Smooth muscle cell (in vitro differentiated cells): ENCODE measurements around the gene PTPA. TPM values are rescaled to one million over a fixed set of nuclear protein-coding genes. Genes with fewer than 3 reads are reported as not detected.

Experiments
- DNase-seq: peaks from one replicate; lab custom pipeline; 2025; ENCODE audit not compliant: unreplicated experiment; lab: John Stamatoyannopoulos, UW
- H2AFZ ChIP-seq: fragments of 200-600 bp; sonication (generic); 2 replicates; pipeline ENCODE4 v1.6.0; 2016; ENCODE audit warnings: antibody characterized with exemption, low read depth, mild to moderate bottlenecking
- H3F3A ChIP-seq: fragments of 200-600 bp; sonication (generic); 2 replicates; pipeline ENCODE4 v1.6.0; 2017; ENCODE audit warnings: antibody characterized with exemption, low read depth
- H3K27ac ChIP-seq: fragments of 200-600 bp; sonication (generic); 2 replicates; pipeline ENCODE4 v1.5.1; 2016; ENCODE audit warnings: low read depth, mild to moderate bottlenecking
- H3K27me3 ChIP-seq: fragments of 200-600 bp; sonication (generic); 2 replicates; pipeline ENCODE4 v1.6.1; 2016; ENCODE audit warnings: low read depth, mild to moderate bottlenecking
- H3K36me3 ChIP-seq: fragments of 200-600 bp; sonication (generic); 2 replicates; pipeline ENCODE4 v1.5.1; 2016; ENCODE audit warnings: low read depth
- H3K4me1 ChIP-seq: fragments of 200-600 bp; sonication (generic); 2 replicates; pipeline ENCODE4 v1.5.1; 2016; ENCODE audit warnings: low read depth
- H3K4me2 ChIP-seq: fragments of 200-600 bp; sonication (generic); 2 replicates; pipeline ENCODE4 v1.6.0; 2016; ENCODE audit warnings: mild to moderate bottlenecking
- H3K4me3 ChIP-seq: fragments of 200-600 bp; sonication (generic); 2 replicates; pipeline ENCODE4 v1.5.1; 2016; ENCODE audit warnings: mild to moderate bottlenecking
- H3K79me2 ChIP-seq: fragments of 200-600 bp; sonication (generic); 2 replicates; pipeline ENCODE4 v1.6.0; 2016; ENCODE audit warnings: low read depth, mild to moderate bottlenecking
- H3K9ac ChIP-seq: fragments of 200-600 bp; sonication (generic); 2 replicates; pipeline ENCODE4 v1.6.0; 2016; ENCODE audit warnings: low read depth
- H3K9me3 ChIP-seq: fragments of 200-600 bp; sonication (generic); replicated peaks from 2 replicates; pipeline ENCODE4 v1.5.1; 2016; ENCODE audit warnings: low read depth
- H4K20me1 ChIP-seq: fragments of 200-600 bp; sonication (generic); 2 replicates; pipeline ENCODE4 v1.6.0; 2016; ENCODE audit warnings: low read depth
- WGBS: methylation state at CpG from one replicate; pipeline ENCODE4 v1.1.7; 2016; ENCODE audit warnings: low lambda C conversion rate; 5-methylcytosine and 5-hydroxymethylcytosine counted together
- polyA plus RNA-seq: library from polyadenylated mRNA; unstranded; fragments of >200 nt; fragmentation: Nextera tagmentation; extraction: Ambion mirVana; gene quantifications from 2 replicates; pipeline ENCODE4 v1.2.1, GENCODE V29; 2016
- total RNA-seq: library from RNA; depleted of rRNA; stranded (reverse); fragments of >200 nt; gene quantifications from 2 replicates; pipeline ENCODE4 v1.2.3, GENCODE V29; 2014
- TF ChIP-seq, protein P1 (sequence below): fragments of 200-600 bp; sonication (generic); IDR thresholded peaks from 2 replicates; pipeline ENCODE4 v1.5.1; 2017; ENCODE audit warnings: borderline replicate concordance, mild to moderate bottlenecking, antibody characterized with exemption; ENCODE audit not compliant: insufficient read depth, poor library complexity, severe bottlenecking

The PTPA gene
- total and polyA plus RNA-seq, 2 experiments from 2014 or later = 88.7 to 119 TPM

DNA sequence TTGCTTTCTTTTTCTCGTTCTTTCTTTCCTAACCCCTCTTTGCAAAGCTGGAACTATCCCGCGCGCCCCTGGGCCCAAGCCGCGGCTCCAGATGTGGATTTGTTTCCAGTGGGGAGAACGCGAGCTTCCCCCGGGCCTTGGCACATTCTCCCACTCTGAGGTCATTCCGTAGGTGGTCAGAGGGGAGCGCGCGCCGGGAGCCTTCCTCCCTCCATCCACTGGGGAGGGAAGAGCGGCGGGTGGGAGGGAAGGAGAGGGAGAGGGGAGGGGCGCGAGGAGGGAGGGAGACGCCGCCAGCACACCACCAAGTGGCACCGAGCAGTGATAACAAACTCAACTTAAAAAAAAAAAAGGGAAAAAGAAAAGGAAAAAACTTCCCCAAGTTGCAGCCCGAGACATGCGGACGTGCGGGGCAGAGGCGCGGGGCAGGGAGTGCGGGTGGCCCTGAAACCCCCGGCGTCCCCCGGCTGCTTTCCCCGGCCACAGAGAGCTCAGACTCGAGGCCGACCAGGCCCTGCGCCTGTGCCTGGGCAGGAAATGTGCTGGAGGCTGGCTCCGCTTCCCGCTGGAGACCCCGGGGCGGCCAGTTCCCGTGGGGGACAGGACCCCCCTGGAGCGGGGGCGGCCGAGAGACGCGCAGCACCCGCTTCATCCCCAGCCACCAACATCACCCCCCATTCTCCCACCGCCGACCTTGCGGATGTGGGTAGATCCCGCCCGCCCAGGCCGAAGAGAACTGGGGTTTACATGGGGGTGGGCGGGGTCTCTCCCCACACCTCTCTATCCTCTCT is 63.7 kb downstream of the PTPA start:
- 1% methylated on average over 40 of the region's 53 CpGs for WGBS
- peaks cover 33% of the 10 kb centered on the region for H3F3A ChIP-seq
- peak overlapping the region; percentile 98 for H3K4me3 ChIP-seq
- peaks cover 19% of the 10 kb centered on the region for H4K20me1 ChIP-seq
- peak overlapping the region; percentile 35 for H2AFZ ChIP-seq
- peak overlapping the region; percentile 95 for H3K27ac ChIP-seq
- no peaks in the 10 kb centered on the region for H3K27me3 ChIP-seq
- peaks cover 11% of the 10 kb centered on the region for H3K79me2 ChIP-seq
- TF ChIP-seq, protein P1, sequence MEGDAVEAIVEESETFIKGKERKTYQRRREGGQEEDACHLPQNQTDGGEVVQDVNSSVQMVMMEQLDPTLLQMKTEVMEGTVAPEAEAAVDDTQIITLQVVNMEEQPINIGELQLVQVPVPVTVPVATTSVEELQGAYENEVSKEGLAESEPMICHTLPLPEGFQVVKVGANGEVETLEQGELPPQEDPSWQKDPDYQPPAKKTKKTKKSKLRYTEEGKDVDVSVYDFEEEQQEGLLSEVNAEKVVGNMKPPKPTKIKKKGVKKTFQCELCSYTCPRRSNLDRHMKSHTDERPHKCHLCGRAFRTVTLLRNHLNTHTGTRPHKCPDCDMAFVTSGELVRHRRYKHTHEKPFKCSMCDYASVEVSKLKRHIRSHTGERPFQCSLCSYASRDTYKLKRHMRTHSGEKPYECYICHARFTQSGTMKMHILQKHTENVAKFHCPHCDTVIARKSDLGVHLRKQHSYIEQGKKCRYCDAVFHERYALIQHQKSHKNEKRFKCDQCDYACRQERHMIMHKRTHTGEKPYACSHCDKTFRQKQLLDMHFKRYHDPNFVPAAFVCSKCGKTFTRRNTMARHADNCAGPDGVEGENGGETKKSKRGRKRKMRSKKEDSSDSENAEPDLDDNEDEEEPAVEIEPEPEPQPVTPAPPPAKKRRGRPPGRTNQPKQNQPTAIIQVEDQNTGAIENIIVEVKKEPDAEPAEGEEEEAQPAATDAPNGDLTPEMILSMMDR = no peak
- peak overlapping the region; percentile 92 for H3K9ac ChIP-seq
- no peaks in the 10 kb centered on the region for H3K9me3 ChIP-seq
- peak; percentile 75 for DNase-seq
- peak overlapping the region; percentile 91 for H3K4me2 ChIP-seq
- H3K4me1 ChIP-seq = peaks cover 34% of the 10 kb centered on the region
- no peaks in the 10 kb centered on the region for H3K36me3 ChIP-seq

- peak overlapping the region; percentile 91 for H3K4me2 ChIP-seq
- H3K79me2 ChIP-seq = peaks cover 11% of the 10 kb centered on the region
- H3K9ac ChIP-seq = peak overlapping the region; percentile 44
- DNase-seq = no peak
- H3K4me1 ChIP-seq = peaks cover 34% of the 10 kb centered on the region
- no peaks in the 10 kb centered on the region for H3K27me3 ChIP-seq
- H2AFZ ChIP-seq = no peak overlapping the region
- WGBS = 1% methylated on average over 10 of the region's 10 CpGs
- peaks cover 33% of the 10 kb centered on the region for H3F3A ChIP-seq
- TF ChIP-seq, protein P1 = no peak
- H3K36me3 ChIP-seq = no peaks in the 10 kb centered on the region
- H4K20me1 ChIP-seq = peaks cover 19% of the 10 kb centered on the region
- H3K9me3 ChIP-seq = no peaks in the 10 kb centered on the region
- peak overlapping the region; percentile 95 for H3K27ac ChIP-seq
- peak overlapping the region; percentile 98 for H3K4me3 ChIP-seq
Observed at GRCh38 chr9:129175515-129175824, 64.3 kb downstream of the PTPA start.

DNA sequence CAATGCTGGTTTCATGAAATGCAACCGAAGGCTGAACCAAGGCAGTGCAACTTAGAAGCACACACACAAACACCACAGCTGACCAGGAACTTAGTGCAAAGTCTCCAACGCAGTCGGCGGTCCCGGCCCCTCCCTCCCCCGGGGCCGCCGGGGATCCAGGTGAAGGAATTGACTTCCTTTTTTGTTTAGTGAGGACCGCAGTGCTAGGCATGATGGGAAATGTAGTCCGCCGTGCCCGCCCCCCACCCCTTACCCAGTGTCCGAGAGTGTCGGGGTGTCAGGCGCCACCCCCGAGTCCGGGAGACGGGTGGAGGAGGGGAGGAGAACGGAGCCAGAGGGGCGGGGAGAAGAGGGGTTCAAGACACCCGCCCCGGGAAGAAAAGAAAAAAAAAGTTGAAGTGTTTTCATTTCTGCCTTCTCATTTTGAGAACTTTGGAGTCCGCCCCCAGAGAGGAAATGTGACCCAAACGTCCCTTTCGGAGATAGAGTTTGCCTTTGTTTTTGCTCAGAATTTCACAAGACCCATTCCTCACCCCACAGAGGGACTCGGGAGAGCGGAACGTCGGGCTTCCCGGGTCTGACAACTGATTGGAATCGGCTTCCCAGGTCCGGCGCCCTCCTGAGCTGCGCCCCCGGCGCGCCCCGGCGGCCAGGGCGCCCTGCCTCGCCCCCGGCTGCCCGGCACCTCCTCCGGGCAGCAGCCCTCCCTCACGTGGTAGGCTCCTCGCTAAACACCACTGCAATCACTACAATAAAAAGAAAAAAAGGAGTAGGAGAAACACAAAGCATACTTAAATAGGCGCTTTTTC is 64.8 kb downstream of the PTPA start:
- 1% methylated on average over 38 of the region's 47 CpGs for WGBS
- TF ChIP-seq, protein P1 = no peak
- H3K36me3 ChIP-seq = no peaks in the 10 kb centered on the region
- peak; percentile 31 for DNase-seq
- no peak overlapping the region for H2AFZ ChIP-seq
- peak overlapping the region; percentile 95 for H3K27ac ChIP-seq
- H3K27me3 ChIP-seq = no peaks in the 10 kb centered on the region
- peaks cover 11% of the 10 kb centered on the region for H3K79me2 ChIP-seq
- H3K9ac ChIP-seq = peak overlapping the region; percentile 83
- no peaks in the 10 kb centered on the region for H3K9me3 ChIP-seq
- H3K4me1 ChIP-seq = peaks cover 34% of the 10 kb centered on the region
- H4K20me1 ChIP-seq = peaks cover 19% of the 10 kb centered on the region
- peak overlapping the region; percentile 98 for H3K4me3 ChIP-seq
- H3F3A ChIP-seq = peaks cover 33% of the 10 kb centered on the region
- H3K4me2 ChIP-seq = peak overlapping the region; percentile 91
